ENCODE results near the gene DNAH11. TPM values are rescaled to one million over a fixed set of nuclear protein-coding genes. Genes with fewer than 3 reads are reported as not detected.

The DNAH11 gene
- polyA plus RNA-seq, 1 donor from 2014 or later: 0.16 TPM

GRCh38 chr7:21608465-21608864 is 65.6 kb downstream of the DNAH11 start:
- Histone ChIP-seq H3K9me2 (ENCODE audit: insufficient read depth, low read length) (no peaks in the 10 kb centered on the region), H3K4me3 (ENCODE audit: low read length) (no peak overlapping the region), H3K27ac (ENCODE audit: low read length) (no peak overlapping the region), H3K27me3 (ENCODE audit: insufficient read depth, low read depth, low read length) (no peaks in the 10 kb centered on the region), H3F3A (ENCODE audit: insufficient read depth, low read length, poor library complexity, severe bottlenecking) (no peaks in the 10 kb centered on the region), H2AFZ (ENCODE audit: low read depth, low read length) (no peak overlapping the region), H4K20me1 (ENCODE audit: insufficient read depth) (no peaks in the 10 kb centered on the region), H3K79me2 (replicated peaks; ENCODE audit: insufficient read depth, low read length) (no peaks in the 10 kb centered on the region), H3K4me2 (ENCODE audit: low read length) (no peak overlapping the region), H3K9me3 (ENCODE audit: low read length) (no peaks in the 10 kb centered on the region), H3K36me3 (ENCODE audit: insufficient read depth, low read length) (no peaks in the 10 kb centered on the region), H3K9ac (ENCODE audit: low read length) (no peak overlapping the region)
- TF ChIP-seq REST (IDR thresholded peaks at IDR 0.05; ENCODE audit: borderline replicate concordance) (no peak), POLR2AphosphoS5 (IDR thresholded peaks at IDR 0.05) (no peak), SMC3 (conservative IDR thresholded peaks at IDR 0.05; ENCODE audit: poor library complexity) (no peak), CTCF (IDR thresholded peaks at IDR 0.05; ENCODE audit: poor library complexity, severe bottlenecking) (no peak), EP300 (conservative IDR thresholded peaks at IDR 0.05; ENCODE audit: poor library complexity, severe bottlenecking) (no peak), TAF1 (IDR thresholded peaks at IDR 0.05; ENCODE audit: low read depth) (no peak), RAD21 (conservative IDR thresholded peaks at IDR 0.05) (no peak), MXI1 (conservative IDR thresholded peaks at IDR 0.05; ENCODE audit: poor library complexity, severe bottlenecking) (no peak), EZH2 (IDR thresholded peaks at IDR 0.05; ENCODE audit: borderline replicate concordance, insufficient read depth, low read length, poor library complexity, severe bottlenecking) (no peak)

GRCh38 chr7:21611129-21611528 is 68.3 kb downstream of the DNAH11 start:
- TF ChIP-seq REST (IDR thresholded peaks at IDR 0.05; ENCODE audit: borderline replicate concordance): no peak
- TF ChIP-seq EP300 (conservative IDR thresholded peaks at IDR 0.05; ENCODE audit: poor library complexity, severe bottlenecking): no peak
- no peak for TF ChIP-seq MXI1 (conservative IDR thresholded peaks at IDR 0.05; ENCODE audit: poor library complexity, severe bottlenecking)
- TF ChIP-seq TAF1 (IDR thresholded peaks at IDR 0.05; ENCODE audit: low read depth): no peak
- no peak for TF ChIP-seq CTCF (IDR thresholded peaks at IDR 0.05; ENCODE audit: poor library complexity, severe bottlenecking)
- no peak for TF ChIP-seq EZH2 (IDR thresholded peaks at IDR 0.05; ENCODE audit: borderline replicate concordance, insufficient read depth, low read length, poor library complexity, severe bottlenecking)
- TF ChIP-seq RAD21 (conservative IDR thresholded peaks at IDR 0.05): no peak
- TF ChIP-seq POLR2AphosphoS5 (IDR thresholded peaks at IDR 0.05): no peak
- TF ChIP-seq SMC3 (conservative IDR thresholded peaks at IDR 0.05; ENCODE audit: poor library complexity): no peak
- no peaks in the 10 kb centered on the region for H3K27me3 ChIP-seq (ENCODE audit: insufficient read depth, low read depth, low read length)
- no peaks in the 10 kb centered on the region for H3K36me3 ChIP-seq (ENCODE audit: insufficient read depth, low read length)
- H3K27ac ChIP-seq (ENCODE audit: low read length): no peak overlapping the region
- H3K79me2 ChIP-seq (replicated peaks; ENCODE audit: insufficient read depth, low read length): no peaks in the 10 kb centered on the region
- no peaks in the 10 kb centered on the region for H3F3A ChIP-seq (ENCODE audit: insufficient read depth, low read length, poor library complexity, severe bottlenecking)
- H2AFZ ChIP-seq (ENCODE audit: low read depth, low read length): no peak overlapping the region
- no peaks in the 10 kb centered on the region for H3K9me3 ChIP-seq (ENCODE audit: low read length)
- no peaks in the 10 kb centered on the region for H3K9me2 ChIP-seq (ENCODE audit: insufficient read depth, low read length)
- no peak overlapping the region for H3K4me2 ChIP-seq (ENCODE audit: low read length)
- H4K20me1 ChIP-seq (ENCODE audit: insufficient read depth): no peaks in the 10 kb centered on the region
- H3K4me3 ChIP-seq (ENCODE audit: low read length): no peak overlapping the region
- H3K9ac ChIP-seq (ENCODE audit: low read length): no peak overlapping the region

Data from neural cell (in vitro differentiated cells).